Measurements from ENCODE around the gene RGL4.
"Not testable (repeated sequence)": the region's sequence is repeated elsewhere in the genome, so short reads cannot be mapped to it uniquely, and the experiment has no call there.

Gene RGL4

GRCh38 chr22:23657727-23658126 is 33.1 kb upstream of the RGL4 start:
- DNase-seq (ENCODE audit: low spot score): no peak

GRCh38 chr22:23660381-23660780 is 30.4 kb upstream of the RGL4 start:
- DNase-seq (ENCODE audit: low spot score): not testable (repeated sequence)

More at GRCh38 chr22:23657727-23658126, 33.1 kb upstream of the RGL4 start:
- TF ChIP-seq CTCF (IDR thresholded peaks at IDR 0.05; ENCODE audit: extremely low read depth, missing control alignments): no peak

- DNase-seq (ENCODE audit: low spot score): no peak
- TF ChIP-seq CTCF (IDR thresholded peaks at IDR 0.05; ENCODE audit: extremely low read depth, missing control alignments): no peak
These were observed 20.2 kb upstream of the RGL4 start for GRCh38 chr22:23670378-23671295.

- DNase-seq (ENCODE audit: low spot score): not testable (repeated sequence)
These were observed 19.4 kb upstream of the RGL4 start for GRCh38 chr22:23671387-23671786.

GRCh38 chr22:23672307-23673049 is 18.3 kb upstream of the RGL4 start:
- DNase-seq (ENCODE audit: low spot score): not testable (repeated sequence)

- no peak for TF ChIP-seq CTCF (IDR thresholded peaks at IDR 0.05; ENCODE audit: extremely low read depth, missing control alignments)
- DNase-seq (ENCODE audit: low spot score): no peak
These were observed 17.7 kb upstream of the RGL4 start for GRCh38 chr22:23673050-23673620.

GRCh38 chr22:23673826-23674690 is 16.8 kb upstream of the RGL4 start:
- TF ChIP-seq CTCF (IDR thresholded peaks at IDR 0.05; ENCODE audit: extremely low read depth, missing control alignments): no peak

GRCh38 chr22:23674886-23675501 is 15.8 kb upstream of the RGL4 start:
- not testable (repeated sequence) for DNase-seq (ENCODE audit: low spot score)

More at GRCh38 chr22:23673826-23674690, 16.8 kb upstream of the RGL4 start:
- no peak for DNase-seq (ENCODE audit: low spot score)
